Stomach (tissue), 9 donors: Measurements from ENCODE around the gene SLC28A3. TPM values are rescaled to one million over a fixed set of nuclear protein-coding genes. Genes with fewer than 3 reads are reported as not detected.

ENCODE experiments used
- DNase-seq, 2 donors: peaks; one replicate each; pipeline versions ENCODE4 v3.0.0 to v3.0.0-alpha.2; 2013 to 2019
- H3K27ac ChIP-seq, 5 donors: fragments of 200-600 bp in 4 of 5; sonication (generic) in 4 of 5; one replicate each; pipeline ENCODE4 v1.5.1; 2013 to 2019; ENCODE audit warnings: mild to moderate bottlenecking in 1 of 5, moderate library complexity in 1 of 5
- H3K27me3 ChIP-seq, 3 donors: fragments of 200-600 bp; sonication (generic); one replicate each; pipeline ENCODE4 v1.5.1; 2017 to 2019; ENCODE audit warnings: mixed run types in 1 of 3
- H3K36me3 ChIP-seq, 4 donors: fragments of 200-600 bp; sonication (generic); 1 replicate in 3 of 4; 2 replicates in 1 of 4; pipeline ENCODE4 v1.5.1; 2016 to 2019
- H3K4me1 ChIP-seq, 4 donors: fragments of 200-600 bp; sonication (generic); one replicate each; pipeline ENCODE4 v1.5.1; 2016 to 2019
- H3K4me3 ChIP-seq, 4 donors: fragments of 200-600 bp; sonication (generic) in 3 of 4; one replicate each; pipeline ENCODE4 v1.5.1; 2016 to 2019; ENCODE audit warnings: mild to moderate bottlenecking in 1 of 4
- H3K9me3 ChIP-seq, 4 donors: fragments of 200-600 bp; sonication (generic); one replicate each; pipeline ENCODE4 v1.5.1; 2016 to 2019
- CTCF ChIP-seq, 7 experiments: fragments of 450-650 bp in 4 of 7; fragments of 200-600 bp in 3 of 7; sonication (generic) in 3 of 7; IDR thresholded peaks; one replicate each; pipeline ENCODE4 v1.5.1; 2016 to 2019; ENCODE audit warnings: antibody characterized with exemption in 7 of 7, control low read depth in 2 of 7, mild to moderate bottlenecking in 1 of 7
- EP300 ChIP-seq: sonication (generic); formaldehyde crosslinking; IDR thresholded peaks from one replicate; pipeline ENCODE4 v1.6.1; 2017; ENCODE audit warnings: antibody characterized with exemption
- POLR2A ChIP-seq, 4 donors: fragments of 450-650 bp; IDR thresholded peaks; one replicate each; pipeline ENCODE4 v1.6.1; 2016; ENCODE audit warnings: antibody characterized with exemption in 4 of 4, control low read depth in 2 of 4, mild to moderate bottlenecking in 1 of 4, moderate library complexity in 1 of 4
- POLR2AphosphoS5 ChIP-seq, 3 donors: sonication (generic); formaldehyde crosslinking; IDR thresholded peaks; one replicate each; pipeline ENCODE4 v1.6.1; 2016; ENCODE audit warnings: antibody characterized with exemption in 3 of 3
- WGBS, 5 donors: extraction: QIAGEN DNeasy Blood & Tissue Kit in 3 of 5; methylation state at CpG; one replicate each; pipeline versions ENCODE4 v1.1.5 to v1.1.7; 2013 to 2018; 5-methylcytosine and 5-hydroxymethylcytosine counted together
- intact Hi-C: fragments of 100-400 bp; cut with DNase I; formaldehyde crosslinking; loops from one replicate; pipeline ENCODE4 v1.15.1; 2023; ENCODE audit warnings: low total_unique reads
- polyA plus RNA-seq, 3 donors: library from polyadenylated mRNA; stranded (reverse); fragments of 200-250 nt; gene quantifications; one replicate each; pipeline ENCODE4 v1.2.3, GENCODE V29; 2013
- total RNA-seq, 5 donors: library from RNA; depleted of rRNA; stranded (reverse); fragments of >200 nt; gene quantifications; one replicate each; pipeline versions ENCODE4 v1.1.0 to v1.2.3, GENCODE V29; 2014 to 2016
- donor health status: healthy with polysubstance abuse.
- donor health status: Bipolar disorder and iron deficiency.
- donor health status: healthy.

Gene SLC28A3
- total and polyA plus RNA-seq, 8 donors: 0.58 to 6.3 (median 1.3) TPM; not detected in 2

GRCh38 chr9:84343111-84343521 lies 2.6 kb upstream of the SLC28A3 start:
- intact Hi-C loops: no loop called here
- TF ChIP-seq EP300: no peak
- no peak for TF ChIP-seq POLR2A (IDR thresholded peaks at IDR 0.05)
- TF ChIP-seq POLR2AphosphoS5 (IDR thresholded peaks at IDR 0.05): no peak
- no peak for TF ChIP-seq CTCF (IDR thresholded peaks at IDR 0.05)
- Histone ChIP-seq H3K9me3 (no peaks in the 10 kb centered on the region), H3K4me1 (peaks cover 0 to 8% (median 3%) of the 10 kb centered on the region in 4 donors), H3K27ac (no peak overlapping the region), H3K27me3 (no peaks in the 10 kb centered on the region), H3K4me3 (no peak overlapping the region), H3K36me3 (no peaks in the 10 kb centered on the region)
- 56 to 77% (median 64%) methylated on average over 6 of the region's 6 CpGs for WGBS, 5 donors
- peak in 1 of 2 donors; percentile 25 for DNase-seq

GRCh38 chr9:84339962-84340361 lies 596 bp downstream of the SLC28A3 start:
- peak overlapping the region in 1 of 5 donors; percentile 38 for H3K27ac ChIP-seq
- peak overlapping the region in 1 of 4 donors; percentile 41 for H3K4me3 ChIP-seq
- TF ChIP-seq CTCF (IDR thresholded peaks at IDR 0.05) (no peak), POLR2AphosphoS5 (IDR thresholded peaks at IDR 0.05) (no peak), POLR2A (IDR thresholded peaks at IDR 0.05) (no peak), EP300 (no peak)
- H3K9me3 ChIP-seq: no peaks in the 10 kb centered on the region
- intact Hi-C loops: no loop called here
- H3K4me1 ChIP-seq: peaks cover 0 to 8% (median 3%) of the 10 kb centered on the region in 4 donors
- 40 to 72% (median 58%) methylated on average over 4 of the region's 4 CpGs for WGBS, 5 donors
- DNase-seq: no peak
- no peaks in the 10 kb centered on the region for H3K27me3 ChIP-seq
- no peaks in the 10 kb centered on the region for H3K36me3 ChIP-seq

DNA sequence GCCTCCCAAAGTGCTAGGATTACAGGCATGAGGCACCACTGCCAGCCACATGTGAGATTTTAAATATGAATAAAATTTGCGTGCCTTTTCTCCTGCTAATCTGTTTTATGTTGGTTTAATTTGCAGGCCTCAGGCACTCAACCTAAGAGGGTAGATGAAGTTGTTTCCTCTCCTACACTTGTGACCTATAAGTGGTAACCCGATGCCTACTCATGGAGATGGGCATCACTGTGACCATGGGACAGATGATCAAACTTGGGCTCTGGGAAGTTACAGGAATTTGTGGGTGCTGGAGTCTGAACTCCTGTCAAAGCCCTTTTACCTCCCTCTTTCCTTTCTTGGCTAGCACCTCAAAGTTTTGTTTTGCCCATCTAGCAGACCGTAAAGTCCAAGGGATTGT lies 1.1 kb downstream of the SLC28A3 start:
- 71 to 95% (median 83%) methylated on average over 3 of the region's 3 CpGs for whole genome bisulfite sequencing, 5 donors
- Histone ChIP-seq H3K4me3 (peak overlapping the region in 1 of 4 donors; percentile 41), H3K27ac (peak overlapping the region in 1 of 5 donors; percentile 38), H3K27me3 (no peaks in the 10 kb centered on the region), H3K9me3 (no peaks in the 10 kb centered on the region), H3K36me3 (no peaks in the 10 kb centered on the region), H3K4me1 (peaks cover 0 to 8% (median 3%) of the 10 kb centered on the region in 4 donors)
- no peak for TF ChIP-seq POLR2AphosphoS5 (IDR thresholded peaks at IDR 0.05)
- no peak for TF ChIP-seq POLR2A (IDR thresholded peaks at IDR 0.05)
- no peak for TF ChIP-seq CTCF (IDR thresholded peaks at IDR 0.05)
- no peak for TF ChIP-seq EP300
- DNase-seq: no peak
- intact Hi-C loops: no loop called here

DNA sequence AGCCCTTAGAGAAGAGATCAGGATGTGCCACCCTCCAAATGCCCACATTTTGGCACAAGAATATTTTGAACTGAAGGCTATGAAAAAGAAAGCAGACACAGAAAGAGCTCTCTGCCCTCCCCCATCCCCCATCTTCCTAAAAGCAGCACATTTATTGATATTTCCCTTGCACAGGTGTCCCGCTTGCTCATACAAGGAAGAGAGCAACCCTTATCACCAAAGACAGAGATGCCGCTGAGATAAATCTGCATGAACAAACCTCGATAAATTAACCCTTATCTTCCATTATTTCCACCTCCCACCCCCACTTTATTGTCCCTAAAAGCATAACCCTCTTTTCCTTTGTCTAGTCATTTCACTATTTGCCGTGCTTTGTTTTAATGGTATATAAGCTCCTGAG lies 1.8 kb downstream of the SLC28A3 start:
- DNase-seq: no peak
- H3K4me3 ChIP-seq: peak overlapping the region in 1 of 4 donors; percentile 41
- no peaks in the 10 kb centered on the region for H3K9me3 ChIP-seq
- 46 to 75% (median 53%) methylated on average over 4 of the region's 4 CpGs for WGBS, 5 donors
- intact Hi-C loops: no loop called here
- no peak overlapping the region for H3K27ac ChIP-seq
- TF ChIP-seq POLR2AphosphoS5 (IDR thresholded peaks at IDR 0.05) (no peak), POLR2A (IDR thresholded peaks at IDR 0.05) (no peak), CTCF (IDR thresholded peaks at IDR 0.05) (no peak), EP300 (no peak)
- H3K4me1 ChIP-seq: peaks cover 0 to 8% (median 3%) of the 10 kb centered on the region in 4 donors
- no peaks in the 10 kb centered on the region for H3K27me3 ChIP-seq
- no peaks in the 10 kb centered on the region for H3K36me3 ChIP-seq
